ENCODE data around the gene TANC1. TPM values are rescaled to one million over a fixed set of nuclear protein-coding genes. Genes with fewer than 3 reads are reported as not detected.

The TANC1 gene
- total and polyA plus RNA-seq, 2 experiments from 2014 or later: 2.8 to 9.5 TPM

- H3K79me2 ChIP-seq (replicated peaks; ENCODE audit: insufficient read depth): no peaks in the 10 kb centered on the region
- Mint-ChIP-seq H3K27me3 (ENCODE audit: insufficient read depth, low read depth, poor library complexity) (peaks cover 2% of the 10 kb centered on the region), H3K9me3 (no peaks in the 10 kb centered on the region), H3K27ac (no peak overlapping the region), H3K4me1 (peaks cover 6% of the 10 kb centered on the region; the same call in 2 of the 3 replicates), H3K36me3 (ENCODE audit: low read depth) (no peaks in the 10 kb centered on the region), H3K4me3 (no peak overlapping the region)
- TF ChIP-seq JUNB (IDR thresholded peaks at IDR 0.05; ENCODE audit: unreplicated experiment) (no peak), POLR2AphosphoS5 (IDR thresholded peaks at IDR 0.05; ENCODE audit: low read depth) (no peak)
- no peaks in the 10 kb centered on the region for H3K4me1 ChIP-seq (ENCODE audit: insufficient read depth)
- no peak for ATAC-seq
- no peak for DNase-seq (ENCODE audit: low spot score)
- H2AFZ ChIP-seq: no peak overlapping the region
- H3K4me3 ChIP-seq: no peak overlapping the region
- H3K27ac ChIP-seq (ENCODE audit: low read depth): no peak overlapping the region
- no peaks in the 10 kb centered on the region for H3K36me3 ChIP-seq (ENCODE audit: insufficient read depth)
- H3K27me3 ChIP-seq (ENCODE audit: insufficient read depth): no peaks in the 10 kb centered on the region
- no peak overlapping the region for H3K4me2 ChIP-seq
- no peaks in the 10 kb centered on the region for H4K20me1 ChIP-seq (replicated peaks; ENCODE audit: insufficient read depth)
- no peaks in the 10 kb centered on the region for H3K9me2 ChIP-seq (ENCODE audit: insufficient read depth)
- no peaks in the 10 kb centered on the region for H3F3A ChIP-seq (replicated peaks; ENCODE audit: low read depth)
Measured at GRCh38 chr2:159183346-159183745, 214.9 kb downstream of the TANC1 start.

- no peaks in the 10 kb centered on the region for H3K27me3 ChIP-seq (ENCODE audit: insufficient read depth)
- H3K9me2 ChIP-seq (ENCODE audit: insufficient read depth): no peaks in the 10 kb centered on the region
- TF ChIP-seq CTCF (conservative IDR thresholded peaks at IDR 0.05; ENCODE audit: low read depth in 2 of 2) (peak; percentile 44 to 67), JUNB (IDR thresholded peaks at IDR 0.05; ENCODE audit: unreplicated experiment) (no peak), CREB1 (CRISPR knock-in tag; IDR thresholded peaks at IDR 0.05; ENCODE audit: low read depth) (no peak), ZNF114 (CRISPR knock-in tag; IDR thresholded peaks at IDR 0.05) (no peak), ZNF331 (CRISPR knock-in tag; IDR thresholded peaks at IDR 0.05; ENCODE audit: low read depth) (no peak), EZH2 (IDR thresholded peaks at IDR 0.05; ENCODE audit: low read depth, unreplicated experiment) (no peak)
- Mint-ChIP-seq H3K27ac (no peak overlapping the region), H3K27me3 (ENCODE audit: insufficient read depth, low read depth, poor library complexity) (peaks cover 2% of the 10 kb centered on the region), H3K9me3 (no peaks in the 10 kb centered on the region), H3K36me3 (ENCODE audit: low read depth) (no peaks in the 10 kb centered on the region), H3K4me3 (no peak overlapping the region), H3K4me1 (peaks cover 6% of the 10 kb centered on the region; the same call in 2 of the 3 replicates)
- no peak overlapping the region for H3K4me3 ChIP-seq
- no peak overlapping the region for H2AFZ ChIP-seq
- no peaks in the 10 kb centered on the region for H4K20me1 ChIP-seq (replicated peaks; ENCODE audit: insufficient read depth)
- H3F3A ChIP-seq (replicated peaks; ENCODE audit: low read depth): no peaks in the 10 kb centered on the region
- DNase-seq (ENCODE audit: low spot score) (peak; percentile 40), ATAC-seq (peak; percentile 60)
- H3K79me2 ChIP-seq (replicated peaks; ENCODE audit: insufficient read depth): no peaks in the 10 kb centered on the region
- no peak overlapping the region for H3K4me2 ChIP-seq
- H3K4me1 ChIP-seq (ENCODE audit: insufficient read depth): no peaks in the 10 kb centered on the region
- no peaks in the 10 kb centered on the region for H3K36me3 ChIP-seq (ENCODE audit: insufficient read depth)
- H3K27ac ChIP-seq (ENCODE audit: low read depth): no peak overlapping the region
Measured at GRCh38 chr2:159185401-159186130, 217.1 kb downstream of the TANC1 start.

- Histone ChIP-seq H4K20me1 (replicated peaks; ENCODE audit: insufficient read depth) (no peaks in the 10 kb centered on the region), H3K9me2 (ENCODE audit: insufficient read depth) (no peaks in the 10 kb centered on the region), H3K36me3 (ENCODE audit: insufficient read depth) (no peaks in the 10 kb centered on the region), H3K4me2 (no peak overlapping the region), H3K4me1 (ENCODE audit: insufficient read depth) (no peaks in the 10 kb centered on the region), H3F3A (replicated peaks; ENCODE audit: low read depth) (no peaks in the 10 kb centered on the region), H3K27ac (ENCODE audit: low read depth) (no peak overlapping the region), H3K27me3 (ENCODE audit: insufficient read depth) (no peaks in the 10 kb centered on the region), H3K79me2 (replicated peaks; ENCODE audit: insufficient read depth) (no peaks in the 10 kb centered on the region), H2AFZ (no peak overlapping the region), H3K4me3 (no peak overlapping the region)
- Mint-ChIP-seq H3K27ac (no peak overlapping the region), H3K27me3 (ENCODE audit: insufficient read depth, low read depth, poor library complexity) (no peaks in the 10 kb centered on the region), H3K9me3 (no peaks in the 10 kb centered on the region), H3K4me1 (peaks cover 6% of the 10 kb centered on the region; the same call in 2 of the 3 replicates), H3K4me3 (no peak overlapping the region), H3K36me3 (ENCODE audit: low read depth) (no peaks in the 10 kb centered on the region)
- DNase-seq (ENCODE audit: low spot score) (no peak), ATAC-seq (no peak)
- TF ChIP-seq REST (IDR thresholded peaks at IDR 0.05; ENCODE audit: unreplicated experiment) (no peak), POLR2AphosphoS5 (IDR thresholded peaks at IDR 0.05; ENCODE audit: low read depth) (no peak), ZNF331 (CRISPR knock-in tag; IDR thresholded peaks at IDR 0.05; ENCODE audit: low read depth) (no peak), STAT1 (IDR thresholded peaks at IDR 0.05; ENCODE audit: unreplicated experiment) (no peak), JUNB (IDR thresholded peaks at IDR 0.05; ENCODE audit: unreplicated experiment) (no peak), ETS1 (IDR thresholded peaks at IDR 0.05) (no peak), CREB1 (CRISPR knock-in tag; IDR thresholded peaks at IDR 0.05; ENCODE audit: low read depth) (no peak), ZNF114 (CRISPR knock-in tag; IDR thresholded peaks at IDR 0.05) (no peak)
Measured at GRCh38 chr2:159186462-159186861, 218.0 kb downstream of the TANC1 start.
